Activated T-cell treated with anti-CD3 and anti-CD28 coated beads, Interleukin-2, amount 50 U/mL, for 72 hours (primary cell): Measurements from ENCODE around the gene PTPRT. TPM values are rescaled to one million over a fixed set of nuclear protein-coding genes. Genes with fewer than 3 reads are reported as not detected.

Experiments used
- ATAC-seq, 2 donors: fragments of 150-1000 bp; cut with Tn5 transposase; replicated peaks in 1 of 2; 2 replicates each; pipeline ENCODE4 v1.10.0; 2021; ENCODE audit warnings: moderate library complexity in 2 of 2, mild to moderate bottlenecking in 1 of 2
- DNase-seq, 2 donors: peaks; one replicate each; pipeline ENCODE4 v3.0.0; 2021 to 2022; ENCODE audit warnings: mixed read lengths in 1 of 2
- H3K27ac Mint-ChIP-seq: one replicate; pipeline ENCODE4 v1.8.0; 2022; ENCODE audit warnings: mild to moderate bottlenecking, moderate library complexity, mixed read lengths
- H3K27me3 Mint-ChIP-seq: one replicate; pipeline ENCODE4 v1.8.0; 2022; ENCODE audit warnings: low read depth, mixed read lengths
- H3K36me3 Mint-ChIP-seq, 2 donors: one replicate each; pipeline ENCODE4 v1.8.0; 2022; ENCODE audit warnings: mixed read lengths in 2 of 2, mild to moderate bottlenecking in 1 of 2; ENCODE audit not compliant: insufficient read depth in 2 of 2
- H3K4me1 Mint-ChIP-seq: one replicate; pipeline ENCODE4 v1.8.0; 2022; ENCODE audit warnings: low read depth, mixed read lengths
- H3K4me3 Mint-ChIP-seq, 2 donors: one replicate each; pipeline ENCODE4 v1.8.0; 2022; ENCODE audit warnings: mild to moderate bottlenecking in 2 of 2, mixed read lengths in 2 of 2, moderate library complexity in 2 of 2
- H3K9me3 Mint-ChIP-seq, 2 donors: one replicate each; pipeline ENCODE4 v1.8.0; 2022; ENCODE audit warnings: mixed read lengths in 2 of 2
- total RNA-seq, 2 donors: library from RNA; stranded (reverse); gene quantifications; one replicate each; pipeline ENCODE4 v1.2.3, GENCODE V29; 2022

PTPRT gene
- total RNA-seq, 2 donors from 2014 or later, result not detected

- DNase-seq (no peak), ATAC-seq (no peak)
- Mint-ChIP-seq H3K36me3 (no peaks in the 10 kb centered on the region), H3K4me1 (no peaks in the 10 kb centered on the region), H3K27ac (no peak overlapping the region), H3K9me3 (peaks cover 6 to 8% of the 10 kb centered on the region in 2 donors), H3K4me3 (no peak overlapping the region), H3K27me3 (no peaks in the 10 kb centered on the region)
These were observed 302.4 kb downstream of the PTPRT start for GRCh38 chr20:42887281-42887680.

- H3K9me3 Mint-ChIP-seq, result peaks cover 6 to 8% of the 10 kb centered on the region in 2 donors
These were observed 302.9 kb downstream of the PTPRT start for GRCh38 chr20:42886801-42887200.

GRCh38 chr20:42886046-42886445, 303.7 kb downstream of the PTPRT start:
- no peaks in the 10 kb centered on the region for H3K4me1 Mint-ChIP-seq
- H3K27me3 Mint-ChIP-seq, result no peaks in the 10 kb centered on the region
- H3K36me3 Mint-ChIP-seq, result no peaks in the 10 kb centered on the region
- H3K27ac Mint-ChIP-seq, result no peak overlapping the region
- no peak overlapping the region for H3K4me3 Mint-ChIP-seq
- ATAC-seq (no peak), DNase-seq (no peak)
- H3K9me3 Mint-ChIP-seq, result peaks cover 8% of the 10 kb centered on the region in 2 donors

More at GRCh38 chr20:42886801-42887200, 302.9 kb downstream of the PTPRT start:
- no peak overlapping the region for H3K27ac Mint-ChIP-seq
- no peaks in the 10 kb centered on the region for H3K36me3 Mint-ChIP-seq
- no peaks in the 10 kb centered on the region for H3K4me1 Mint-ChIP-seq
- DNase-seq (no peak), ATAC-seq (no peak)
- H3K4me3 Mint-ChIP-seq, result no peak overlapping the region
- H3K27me3 Mint-ChIP-seq, result no peaks in the 10 kb centered on the region

GRCh38 chr20:42875581-42875980, 314.1 kb downstream of the PTPRT start:
- Mint-ChIP-seq H3K9me3 (no peaks in the 10 kb centered on the region), H3K4me3 (no peak overlapping the region), H3K27ac (no peak overlapping the region), H3K36me3 (no peaks in the 10 kb centered on the region), H3K4me1 (no peaks in the 10 kb centered on the region), H3K27me3 (no peaks in the 10 kb centered on the region)
- ATAC-seq (no peak), DNase-seq (no peak)

GRCh38 chr20:42873259-42873658, 316.4 kb downstream of the PTPRT start:
- H3K27me3 Mint-ChIP-seq, result no peaks in the 10 kb centered on the region
- no peaks in the 10 kb centered on the region for H3K36me3 Mint-ChIP-seq
- peaks cover 1 to 3% of the 10 kb centered on the region in 2 donors for H3K9me3 Mint-ChIP-seq
- H3K4me3 Mint-ChIP-seq, result no peak overlapping the region
- H3K27ac Mint-ChIP-seq, result no peak overlapping the region
- no peaks in the 10 kb centered on the region for H3K4me1 Mint-ChIP-seq
- no peak for ATAC-seq
- no peak for DNase-seq

- Mint-ChIP-seq H3K27ac (no peak overlapping the region), H3K4me3 (no peak overlapping the region), H3K4me1 (no peaks in the 10 kb centered on the region), H3K36me3 (no peaks in the 10 kb centered on the region), H3K27me3 (peaks cover 6% of the 10 kb centered on the region), H3K9me3 (peaks cover 0 to 4% of the 10 kb centered on the region in 2 donors)
- DNase-seq, result no peak
- no peak for ATAC-seq
These were observed 325.6 kb downstream of the PTPRT start for GRCh38 chr20:42864116-42864515.

GRCh38 chr20:42862446-42862845, 327.3 kb downstream of the PTPRT start:
- H3K27me3 Mint-ChIP-seq, result peaks cover 6% of the 10 kb centered on the region
- H3K27ac Mint-ChIP-seq, result no peak overlapping the region
- no peaks in the 10 kb centered on the region for H3K36me3 Mint-ChIP-seq
- no peaks in the 10 kb centered on the region for H3K4me1 Mint-ChIP-seq
- DNase-seq (no peak), ATAC-seq (no peak)
- H3K4me3 Mint-ChIP-seq, result no peak overlapping the region
- H3K9me3 Mint-ChIP-seq, result peaks cover 0 to 4% of the 10 kb centered on the region in 2 donors

GRCh38 chr20:42857446-42857845, 332.3 kb downstream of the PTPRT start:
- Mint-ChIP-seq H3K27ac (no peak overlapping the region), H3K4me1 (no peaks in the 10 kb centered on the region), H3K9me3 (no peaks in the 10 kb centered on the region), H3K27me3 (no peaks in the 10 kb centered on the region), H3K36me3 (no peaks in the 10 kb centered on the region), H3K4me3 (no peak overlapping the region)
- ATAC-seq (no peak), DNase-seq (no peak)

- Mint-ChIP-seq H3K4me1 (no peaks in the 10 kb centered on the region), H3K27ac (no peak overlapping the region), H3K27me3 (no peaks in the 10 kb centered on the region), H3K36me3 (no peaks in the 10 kb centered on the region), H3K9me3 (peaks cover under 1 to 2% of the 10 kb centered on the region in 2 donors), H3K4me3 (no peak overlapping the region)
- ATAC-seq (no peak), DNase-seq (no peak)
These were observed 333.8 kb downstream of the PTPRT start for GRCh38 chr20:42855896-42856295.

GRCh38 chr20:42852691-42853090, 337.0 kb downstream of the PTPRT start:
- Mint-ChIP-seq H3K27me3 (no peaks in the 10 kb centered on the region), H3K9me3 (peaks cover 2% of the 10 kb centered on the region in 2 donors), H3K27ac (no peak overlapping the region), H3K4me1 (no peaks in the 10 kb centered on the region), H3K4me3 (no peak overlapping the region), H3K36me3 (peaks cover 0 to 1% of the 10 kb centered on the region in 2 donors)
- ATAC-seq (no peak), DNase-seq (no peak)

GRCh38 chr20:42846784-42847490, 342.8 kb downstream of the PTPRT start:
- DNase-seq, result no peak
- no peaks in the 10 kb centered on the region for H3K27me3 Mint-ChIP-seq
- H3K4me1 Mint-ChIP-seq, result no peaks in the 10 kb centered on the region
- H3K36me3 Mint-ChIP-seq, result peaks cover 0 to 1% of the 10 kb centered on the region in 2 donors
- peaks cover 3 to 5% of the 10 kb centered on the region in 2 donors for H3K9me3 Mint-ChIP-seq
- ATAC-seq, result no peak
- no peak overlapping the region for H3K27ac Mint-ChIP-seq
- H3K4me3 Mint-ChIP-seq, result no peak overlapping the region

- no peak overlapping the region for H3K4me3 Mint-ChIP-seq
- ATAC-seq (no peak), DNase-seq (no peak)
- no peaks in the 10 kb centered on the region for H3K27me3 Mint-ChIP-seq
- H3K36me3 Mint-ChIP-seq, result peaks cover 0 to 1% of the 10 kb centered on the region in 2 donors
- peaks cover 2 to 3% of the 10 kb centered on the region in 2 donors for H3K9me3 Mint-ChIP-seq
- H3K4me1 Mint-ChIP-seq, result no peaks in the 10 kb centered on the region
- H3K27ac Mint-ChIP-seq, result no peak overlapping the region
These were observed 345.0 kb downstream of the PTPRT start for GRCh38 chr20:42844751-42845150.

- Mint-ChIP-seq H3K9me3 (peaks cover 0 to 2% of the 10 kb centered on the region in 2 donors), H3K27me3 (no peaks in the 10 kb centered on the region), H3K4me1 (no peaks in the 10 kb centered on the region), H3K36me3 (no peaks in the 10 kb centered on the region), H3K27ac (no peak overlapping the region), H3K4me3 (no peak overlapping the region)
- DNase-seq (no peak), ATAC-seq (no peak)
These were observed 352.2 kb downstream of the PTPRT start for GRCh38 chr20:42837456-42837855.

GRCh38 chr20:42836339-42836738, 353.4 kb downstream of the PTPRT start:
- Mint-ChIP-seq H3K27ac (no peak overlapping the region), H3K9me3 (peaks cover 0 to 2% of the 10 kb centered on the region in 2 donors), H3K4me3 (no peak overlapping the region), H3K27me3 (no peaks in the 10 kb centered on the region), H3K4me1 (no peaks in the 10 kb centered on the region), H3K36me3 (no peaks in the 10 kb centered on the region)
- DNase-seq, result no peak
- no peak for ATAC-seq
